Measurements from ENCODE around the gene ZNF514. TPM values are rescaled to one million over a fixed set of nuclear protein-coding genes. Genes with fewer than 3 reads are reported as not detected.

Gene ZNF514
- total RNA-seq, 1 experiment from 2014 or later = 12.9 TPM

DNA sequence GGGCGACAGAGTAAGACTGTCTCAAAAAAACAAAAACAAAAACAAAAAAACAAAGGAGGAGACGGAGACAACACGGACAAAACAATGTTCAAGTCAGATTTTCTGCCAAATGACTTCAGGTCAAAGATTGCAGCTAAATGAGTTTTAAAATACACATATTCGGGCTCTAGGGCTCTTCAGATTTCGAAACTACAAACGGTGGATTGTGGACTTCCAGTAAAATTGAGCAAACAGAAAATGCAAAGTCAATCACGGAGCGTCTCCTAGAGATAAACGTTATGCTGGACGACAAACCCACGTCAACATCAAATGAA lies 38.6 kb downstream of the ZNF514 start:
- no peak overlapping the region for H2BK12ac ChIP-seq (ENCODE audit: insufficient read length, low read depth, low read length)
- no peak overlapping the region for H3K4ac ChIP-seq (ENCODE audit: low read depth, low read length)
- no peak overlapping the region for H4K91ac ChIP-seq (ENCODE audit: insufficient read length, low read depth, low read length)
- H4K8ac ChIP-seq (replicated peaks; ENCODE audit: insufficient read length, low read depth, low read length) = no peak overlapping the region
- no peak overlapping the region for H2BK15ac ChIP-seq (ENCODE audit: low read depth, low read length)
- H3K79me1 ChIP-seq (ENCODE audit: insufficient read depth, low read depth, low read length, poor library complexity, severe bottlenecking) = peaks cover 3% of the 10 kb centered on the region
- H2BK5ac ChIP-seq (ENCODE audit: insufficient read length, low read length) = no peak overlapping the region
- H3K18ac ChIP-seq (ENCODE audit: insufficient read length, low read depth, low read length) = no peak overlapping the region
- no peak overlapping the region for H2BK20ac ChIP-seq (ENCODE audit: low read depth, low read length, poor library complexity, severe bottlenecking)
- peak overlapping the region; percentile 92 for H3K9ac ChIP-seq (ENCODE audit: extremely low read depth, insufficient read length, low read length)
- DNase-seq = no peak
- peak overlapping the region; percentile 23 for H2AFZ ChIP-seq (ENCODE audit: low read length)
- H3K27ac ChIP-seq (ENCODE audit: insufficient read length, low read depth, low read length) = no peak overlapping the region
- TF ChIP-seq, protein P1, sequence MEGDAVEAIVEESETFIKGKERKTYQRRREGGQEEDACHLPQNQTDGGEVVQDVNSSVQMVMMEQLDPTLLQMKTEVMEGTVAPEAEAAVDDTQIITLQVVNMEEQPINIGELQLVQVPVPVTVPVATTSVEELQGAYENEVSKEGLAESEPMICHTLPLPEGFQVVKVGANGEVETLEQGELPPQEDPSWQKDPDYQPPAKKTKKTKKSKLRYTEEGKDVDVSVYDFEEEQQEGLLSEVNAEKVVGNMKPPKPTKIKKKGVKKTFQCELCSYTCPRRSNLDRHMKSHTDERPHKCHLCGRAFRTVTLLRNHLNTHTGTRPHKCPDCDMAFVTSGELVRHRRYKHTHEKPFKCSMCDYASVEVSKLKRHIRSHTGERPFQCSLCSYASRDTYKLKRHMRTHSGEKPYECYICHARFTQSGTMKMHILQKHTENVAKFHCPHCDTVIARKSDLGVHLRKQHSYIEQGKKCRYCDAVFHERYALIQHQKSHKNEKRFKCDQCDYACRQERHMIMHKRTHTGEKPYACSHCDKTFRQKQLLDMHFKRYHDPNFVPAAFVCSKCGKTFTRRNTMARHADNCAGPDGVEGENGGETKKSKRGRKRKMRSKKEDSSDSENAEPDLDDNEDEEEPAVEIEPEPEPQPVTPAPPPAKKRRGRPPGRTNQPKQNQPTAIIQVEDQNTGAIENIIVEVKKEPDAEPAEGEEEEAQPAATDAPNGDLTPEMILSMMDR (conservative IDR thresholded peaks at IDR 0.05) = no peak
- H3K27ac Mint-ChIP-seq = peak overlapping the region in 2 of 3 experiments; percentile 95 to 96; a peak in 5 of 7 replicates
- no peak overlapping the region for H3K23ac ChIP-seq (ENCODE audit: insufficient read length, low read depth, low read length)
- H3K56ac ChIP-seq (ENCODE audit: insufficient read length, low read depth, low read length) = no peak overlapping the region
- peak overlapping the region; percentile 78 for H3K14ac ChIP-seq (ENCODE audit: insufficient read depth, low read length)
- H3K9me3 ChIP-seq (ENCODE audit: control insufficient read depth, low read depth, low read length) = no peaks in the 10 kb centered on the region
- peaks cover 8% of the 10 kb centered on the region for H3K27me3 Mint-ChIP-seq (ENCODE audit: low read depth)
- no peaks in the 10 kb centered on the region for H4K20me1 ChIP-seq (ENCODE audit: control insufficient read depth, insufficient read depth, insufficient read length)
- H3K23me2 ChIP-seq (ENCODE audit: insufficient read length, low read depth, low read length, poor library complexity, severe bottlenecking) = no peaks in the 10 kb centered on the region
- no peak overlapping the region for H2BK120ac ChIP-seq (ENCODE audit: low read depth, low read length, poor library complexity, severe bottlenecking)
- WGBS (ENCODE audit: extremely low coverage, insufficient read length, low lambda C conversion rate) = no CpG with 5 or more reads among the region's 11 CpGs
- H3K9me3 Mint-ChIP-seq = peaks cover 0 to 3% of the 10 kb centered on the region in 2 experiments; a peak in 2 of 5 replicates
- no peak overlapping the region for H3T11ph ChIP-seq (ENCODE audit: low read length)
- no peak overlapping the region for H4K5ac ChIP-seq (ENCODE audit: insufficient read length, low read depth, low read length)
- peaks cover 27% of the 10 kb centered on the region in 2 experiments for H3K4me1 Mint-ChIP-seq
- H3K79me2 ChIP-seq (ENCODE audit: insufficient read depth, low read length) = peaks cover 13% of the 10 kb centered on the region; the same call in 1 of the 2 replicates
- H2AK5ac ChIP-seq (ENCODE audit: insufficient read length, low read length) = no peak overlapping the region
- peak overlapping the region; percentile 47 for H3K4me2 ChIP-seq (ENCODE audit: insufficient read depth, insufficient read length, low read length)
- no peaks in the 10 kb centered on the region; the same call in 1 of the 2 replicates for H3K4me1 ChIP-seq (ENCODE audit: insufficient read depth, low read length)
- peaks cover 6 to 21% (median 18%) of the 10 kb centered on the region in 3 experiments for H3K36me3 Mint-ChIP-seq (ENCODE audit: insufficient read depth in 1 of 3, low read depth in 3 of 3)
- H3K27me3 ChIP-seq (ENCODE audit: insufficient read depth, low read length) = no peaks in the 10 kb centered on the region; the same call in 1 of the 2 replicates
- peak overlapping the region; percentile 97 to 98 for H3K4me3 Mint-ChIP-seq
